OCI-LY1 (cell line): Measurements from ENCODE around the gene HMGB4.

Experiments used
- EZH2 ChIP-seq: fragments of 200-600 bp; sonication (generic), shearing (Covaris generic); IDR thresholded peaks from 2 replicates; pipeline ENCODE4 v1.8.0; 2017; ENCODE audit warnings: borderline replicate concordance, mixed run types, mild to moderate bottlenecking, antibody characterized with exemption, low read length, moderate library complexity, mixed read lengths
- TF ChIP-seq, protein P1 (sequence below): fragments of 200-600 bp; sonication (generic), shearing (Covaris generic); IDR thresholded peaks from 2 replicates; pipeline ENCODE4 v1.5.1; 2017; ENCODE audit warnings: mild to moderate bottlenecking, antibody characterized with exemption, low read length, moderate library complexity, mixed read lengths

DNA sequence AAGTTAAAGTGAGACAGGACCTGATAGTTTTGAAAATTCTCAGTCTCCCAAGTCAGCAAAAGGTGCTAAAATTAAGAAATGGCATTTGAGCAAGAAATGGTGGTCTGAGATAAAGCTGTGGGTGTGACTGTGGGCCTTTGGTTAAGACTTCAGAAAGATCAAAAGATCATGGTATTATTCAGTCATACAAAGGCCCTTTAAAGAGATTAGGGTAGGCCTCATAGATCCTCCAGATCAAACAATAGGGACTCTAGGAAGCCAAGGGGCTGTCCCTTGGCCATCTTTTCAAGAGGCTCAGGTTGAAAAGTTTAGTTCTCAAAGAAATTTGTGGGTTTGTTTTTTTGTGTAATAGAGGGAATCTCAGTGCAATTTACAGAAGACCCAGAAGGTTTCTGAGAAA is 8.4 kb downstream of the HMGB4 start:
- TF ChIP-seq EZH2 = no peak
- TF ChIP-seq, protein P1, sequence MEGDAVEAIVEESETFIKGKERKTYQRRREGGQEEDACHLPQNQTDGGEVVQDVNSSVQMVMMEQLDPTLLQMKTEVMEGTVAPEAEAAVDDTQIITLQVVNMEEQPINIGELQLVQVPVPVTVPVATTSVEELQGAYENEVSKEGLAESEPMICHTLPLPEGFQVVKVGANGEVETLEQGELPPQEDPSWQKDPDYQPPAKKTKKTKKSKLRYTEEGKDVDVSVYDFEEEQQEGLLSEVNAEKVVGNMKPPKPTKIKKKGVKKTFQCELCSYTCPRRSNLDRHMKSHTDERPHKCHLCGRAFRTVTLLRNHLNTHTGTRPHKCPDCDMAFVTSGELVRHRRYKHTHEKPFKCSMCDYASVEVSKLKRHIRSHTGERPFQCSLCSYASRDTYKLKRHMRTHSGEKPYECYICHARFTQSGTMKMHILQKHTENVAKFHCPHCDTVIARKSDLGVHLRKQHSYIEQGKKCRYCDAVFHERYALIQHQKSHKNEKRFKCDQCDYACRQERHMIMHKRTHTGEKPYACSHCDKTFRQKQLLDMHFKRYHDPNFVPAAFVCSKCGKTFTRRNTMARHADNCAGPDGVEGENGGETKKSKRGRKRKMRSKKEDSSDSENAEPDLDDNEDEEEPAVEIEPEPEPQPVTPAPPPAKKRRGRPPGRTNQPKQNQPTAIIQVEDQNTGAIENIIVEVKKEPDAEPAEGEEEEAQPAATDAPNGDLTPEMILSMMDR = no peak
